Large intestine (tissue), 3 donors: ENCODE measurements around the gene MRPL48. TPM values are rescaled to one million over a fixed set of nuclear protein-coding genes. Genes with fewer than 3 reads are reported as not detected.

Source experiments
- DNase-seq, 2 donors: peaks; one replicate each; pipeline versions ENCODE4 v3.0.0 to v3.0.0-alpha.2; 2013
- H3K27ac ChIP-seq: one replicate; pipeline ENCODE4 v1.5.1; 2013; ENCODE audit warnings: low read length
- H3K27me3 ChIP-seq: 2 replicates; pipeline ENCODE4 v1.6.1; 2013; ENCODE audit warnings: low read length; ENCODE audit not compliant: control insufficient read depth, insufficient read depth
- H3K36me3 ChIP-seq: 2 replicates; pipeline ENCODE4 v1.6.1; 2013; ENCODE audit warnings: low read length; ENCODE audit not compliant: control insufficient read depth, insufficient read depth
- H3K4me1 ChIP-seq: one replicate; pipeline ENCODE4 v1.6.1; 2013; ENCODE audit warnings: low read length; ENCODE audit not compliant: control insufficient read depth, insufficient read depth
- H3K4me3 ChIP-seq: one replicate; pipeline ENCODE4 v1.5.1; 2013; ENCODE audit warnings: low read length
- H3K9me3 ChIP-seq: one replicate; pipeline ENCODE4 v1.6.1; 2013; ENCODE audit warnings: mild to moderate bottlenecking, low read depth, low read length, moderate library complexity; ENCODE audit not compliant: control insufficient read depth
- whole genome bisulfite sequencing: methylation state at CpG from one replicate; pipeline ENCODE4 v1.1.5; 2013; ENCODE audit warnings: low lambda C conversion rate; ENCODE audit not compliant: insufficient coverage; 5-methylcytosine and 5-hydroxymethylcytosine counted together
- polyA plus RNA-seq: library from polyadenylated mRNA; unstranded; fragments of 120-200 nt; gene quantifications from one replicate; pipeline ENCODE4 v1.2.1, GENCODE V29; 2013

MRPL48 gene
- polyA plus RNA-seq, 1 donor, result 49.2 TPM

GRCh38 chr11:73752903-73753302, 34.8 kb upstream of the MRPL48 start:
- H3K27me3 ChIP-seq, result no peaks in the 10 kb centered on the region
- no peaks in the 10 kb centered on the region for H3K9me3 ChIP-seq
- H3K4me1 ChIP-seq, result peaks cover 36% of the 10 kb centered on the region
- no peak for DNase-seq
- WGBS, result no CpG with 5 or more reads among the region's 7 CpGs
- H3K27ac ChIP-seq, result peak overlapping the region; percentile 44
- H3K4me3 ChIP-seq, result no peak overlapping the region
- H3K36me3 ChIP-seq, result no peaks in the 10 kb centered on the region

DNA sequence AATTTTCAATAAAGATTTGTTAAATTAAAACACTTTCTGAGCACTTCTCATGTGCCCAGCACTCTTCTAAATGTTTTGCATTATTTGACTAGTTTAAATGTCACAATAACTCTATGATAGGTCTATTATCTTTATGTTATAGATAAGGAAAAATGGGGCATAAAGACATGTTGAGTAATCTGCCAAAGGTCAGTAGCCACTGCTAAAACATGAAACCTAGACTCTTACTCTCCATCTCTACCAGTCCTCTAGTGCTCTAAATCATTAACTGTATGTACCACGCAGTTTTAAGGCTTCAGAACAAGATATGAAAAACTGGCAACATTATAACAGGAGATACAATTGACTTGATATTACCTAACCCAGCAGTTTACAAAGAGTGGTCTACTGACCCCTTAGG, 33.7 kb upstream of the MRPL48 start:
- Histone ChIP-seq H3K9me3 (no peaks in the 10 kb centered on the region), H3K4me3 (no peak overlapping the region), H3K36me3 (no peaks in the 10 kb centered on the region), H3K27me3 (no peaks in the 10 kb centered on the region), H3K27ac (peak overlapping the region; percentile 80), H3K4me1 (peaks cover 36% of the 10 kb centered on the region)
- DNase-seq, result peak; percentile 51 to 82
- WGBS, result no CpG with 5 or more reads among the region's 1 CpG

DNA sequence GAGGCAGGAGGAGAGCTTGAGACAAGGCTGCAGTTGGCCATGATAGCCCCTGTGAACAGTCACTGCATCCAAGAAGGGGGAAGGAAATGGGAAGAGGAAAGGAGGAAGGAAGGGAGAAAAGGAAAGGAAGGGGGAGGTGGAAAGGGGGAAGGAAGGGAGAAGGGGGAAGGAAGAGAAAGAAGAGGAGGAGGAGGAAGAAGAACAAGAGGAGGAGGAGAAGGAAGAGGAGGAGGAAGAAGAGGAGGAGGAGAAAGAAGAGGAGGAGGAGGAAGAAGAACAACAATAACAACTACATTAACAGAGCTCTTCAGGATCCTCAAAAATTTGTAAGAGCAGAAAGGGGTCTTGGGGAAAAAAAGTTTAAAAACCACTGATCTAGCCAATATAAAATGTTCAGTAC, 32.0 kb upstream of the MRPL48 start:
- Histone ChIP-seq H3K27ac (no peak overlapping the region), H3K27me3 (no peaks in the 10 kb centered on the region), H3K9me3 (no peaks in the 10 kb centered on the region), H3K36me3 (no peaks in the 10 kb centered on the region), H3K4me3 (no peak overlapping the region), H3K4me1 (peaks cover 25% of the 10 kb centered on the region)
- no peak for DNase-seq

- Histone ChIP-seq H3K27me3 (no peaks in the 10 kb centered on the region), H3K27ac (no peak overlapping the region), H3K4me3 (no peak overlapping the region), H3K9me3 (no peaks in the 10 kb centered on the region), H3K36me3 (no peaks in the 10 kb centered on the region), H3K4me1 (peaks cover 15% of the 10 kb centered on the region)
- no peak for DNase-seq
- 100% methylated on average over 1 of the region's 5 CpGs for whole genome bisulfite sequencing
Measured at GRCh38 chr11:73757598-73757997, 30.1 kb upstream of the MRPL48 start.

- H3K9me3 ChIP-seq, result no peaks in the 10 kb centered on the region
- peaks cover 9% of the 10 kb centered on the region for H3K4me1 ChIP-seq
- no peak overlapping the region for H3K27ac ChIP-seq
- WGBS, result no CpG with 5 or more reads among the region's 1 CpG
- H3K36me3 ChIP-seq, result no peaks in the 10 kb centered on the region
- peak overlapping the region; percentile 97 for H3K4me3 ChIP-seq
- DNase-seq, result no peak
- H3K27me3 ChIP-seq, result no peaks in the 10 kb centered on the region
Measured at GRCh38 chr11:73758451-73758850, 29.2 kb upstream of the MRPL48 start.

DNA sequence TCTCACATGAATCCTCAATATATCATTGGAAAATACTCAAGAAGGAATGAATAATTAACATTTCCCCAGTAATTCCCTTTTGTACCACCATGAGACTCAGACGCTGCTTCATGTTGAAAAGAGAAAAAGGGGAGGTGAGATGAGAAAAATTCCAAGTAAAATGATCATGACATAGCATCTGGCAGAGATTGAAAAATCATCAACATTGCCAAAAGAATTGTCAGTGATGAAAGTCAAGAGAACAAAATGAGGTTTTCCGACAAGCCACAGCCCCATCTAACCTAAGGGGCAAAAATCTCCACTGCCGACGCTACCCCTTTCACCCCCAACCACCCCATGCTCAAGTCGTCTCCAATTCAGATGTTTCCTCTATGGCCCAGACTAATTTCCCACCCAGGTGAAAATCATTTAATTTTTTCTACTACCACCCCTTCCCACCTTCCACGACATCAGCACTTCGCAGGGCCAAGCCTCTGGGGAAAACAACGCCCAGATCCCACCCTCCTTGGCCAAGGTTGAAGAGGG, 28.0 kb upstream of the MRPL48 start:
- peak in 1 of 2 donors; percentile 56 for DNase-seq
- no peaks in the 10 kb centered on the region for H3K36me3 ChIP-seq
- 0% methylated on average over 1 of the region's 8 CpGs for WGBS
- H3K4me1 ChIP-seq, result peaks cover under 1% of the 10 kb centered on the region
- H3K4me3 ChIP-seq, result peak overlapping the region; percentile 97
- H3K27ac ChIP-seq, result peak overlapping the region; percentile 97
- H3K27me3 ChIP-seq, result no peaks in the 10 kb centered on the region
- no peaks in the 10 kb centered on the region for H3K9me3 ChIP-seq

GRCh38 chr11:73760135-73760678, 27.5 kb upstream of the MRPL48 start:
- Histone ChIP-seq H3K36me3 (no peaks in the 10 kb centered on the region), H3K27ac (peak overlapping the region; percentile 97), H3K9me3 (no peaks in the 10 kb centered on the region), H3K4me1 (no peaks in the 10 kb centered on the region), H3K27me3 (no peaks in the 10 kb centered on the region), H3K4me3 (peak overlapping the region; percentile 97)
- peak; percentile 42 to 64 for DNase-seq
- WGBS, result 2% methylated on average over 12 of the region's 44 CpGs

DNA sequence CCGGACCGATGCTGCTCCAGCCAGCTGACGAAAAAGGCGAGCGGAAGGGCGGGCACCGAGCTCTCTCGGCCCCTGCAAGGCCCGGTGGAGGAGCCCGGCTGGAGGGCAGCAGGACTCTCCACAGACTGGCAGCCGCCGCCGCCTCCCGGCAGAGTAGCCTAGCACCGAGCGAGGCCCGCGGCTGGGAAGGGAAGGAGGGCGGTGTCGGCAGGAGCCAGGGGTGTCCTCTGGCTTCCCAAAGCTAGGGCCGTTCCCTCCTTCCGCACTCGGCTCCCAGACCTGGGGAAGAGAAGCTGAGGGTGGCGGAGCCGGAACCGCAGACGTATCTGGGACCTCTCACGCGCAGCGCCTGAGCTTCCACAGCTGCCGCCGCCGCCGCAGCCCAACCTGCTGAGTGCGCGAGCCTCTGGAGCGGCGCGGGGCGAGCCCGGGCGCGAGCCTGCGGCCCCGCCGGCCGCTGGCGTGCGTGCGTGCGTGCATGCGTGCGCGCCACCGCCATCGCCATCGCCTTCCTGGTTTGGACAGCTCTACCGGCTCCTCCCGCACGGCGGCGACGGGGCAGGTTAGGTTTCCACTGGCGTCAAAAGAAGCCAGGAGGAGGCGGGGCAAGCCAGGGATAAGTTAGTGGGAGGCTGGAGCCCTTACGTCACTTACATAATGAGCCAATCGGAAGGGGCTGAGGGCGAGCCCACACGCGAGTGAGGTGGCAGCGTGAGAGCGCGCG, 26.8 kb upstream of the MRPL48 start, which contains the start of gene RAB6A:
Gene RAB6A, minus strand, starts transcription at position 396 of the 724 bp plus-strand sequence. CDS start 439 bp downstream, outside the sequence.
- H3K4me1 ChIP-seq, result no peaks in the 10 kb centered on the region
- H3K9me3 ChIP-seq, result no peaks in the 10 kb centered on the region
- no peaks in the 10 kb centered on the region for H3K27me3 ChIP-seq
- peak within 1 kb of the TSS; percentile 97 for H3K27ac ChIP-seq
- H3K36me3 ChIP-seq, result no peaks in the 10 kb centered on the region
- no CpG with 5 or more reads among the region's 74 CpGs for WGBS
- DNase-seq, result peak; percentile 100
- H3K4me3 ChIP-seq, result peak within 1 kb of the TSS; percentile 97

DNA sequence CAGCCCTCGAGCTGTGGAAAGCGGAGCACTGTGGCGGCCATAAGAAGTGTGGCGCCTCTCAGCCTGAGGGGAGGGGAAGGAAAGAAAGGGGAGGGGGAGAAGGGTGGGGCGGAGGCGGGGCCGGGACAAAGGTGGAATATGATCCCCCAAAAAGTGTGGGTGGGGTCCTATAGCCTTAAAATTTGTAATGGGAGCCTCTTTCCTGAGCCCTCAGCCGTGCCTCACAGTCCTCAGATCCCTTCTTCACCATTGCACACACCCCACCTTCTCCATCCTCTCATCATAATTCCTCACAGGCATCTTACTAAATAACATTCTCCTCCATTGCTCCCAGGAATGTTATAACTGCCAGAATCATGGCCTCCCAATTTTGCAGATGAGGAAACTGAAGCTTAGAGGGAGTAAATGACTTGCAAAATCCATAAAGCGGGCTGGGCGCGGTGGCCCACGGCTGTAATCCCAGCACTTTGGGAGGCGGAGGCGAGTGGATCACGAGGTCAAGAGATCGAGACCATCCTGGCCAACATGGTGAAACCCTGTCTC, 26.2 kb upstream of the MRPL48 start:
- Histone ChIP-seq H3K4me1 (no peaks in the 10 kb centered on the region), H3K9me3 (no peaks in the 10 kb centered on the region), H3K27me3 (no peaks in the 10 kb centered on the region), H3K27ac (peak overlapping the region; percentile 84), H3K36me3 (no peaks in the 10 kb centered on the region), H3K4me3 (peak overlapping the region; percentile 37)
- no CpG with 5 or more reads among the region's 16 CpGs for WGBS
- no peak for DNase-seq

DNA sequence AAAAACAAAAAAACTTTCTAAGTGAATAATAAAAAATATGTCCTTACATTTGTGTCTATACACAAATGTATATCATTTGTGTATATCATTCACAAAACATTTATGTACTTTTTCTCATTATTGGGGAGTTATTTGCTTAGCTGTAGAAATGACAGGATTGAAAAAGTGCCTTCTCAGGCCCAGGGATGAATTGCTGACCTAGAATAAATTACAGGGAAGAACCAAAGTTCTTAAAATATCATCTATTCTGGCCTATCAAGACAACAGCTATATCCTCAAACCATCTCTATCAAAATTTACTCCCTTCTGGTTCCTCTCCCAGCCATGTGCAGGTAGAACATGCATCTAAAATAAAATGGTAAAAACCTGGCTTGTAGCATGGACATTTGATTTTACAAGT, 24.9 kb upstream of the MRPL48 start:
- no peak overlapping the region for H3K4me3 ChIP-seq
- DNase-seq, result no peak
- no peaks in the 10 kb centered on the region for H3K27me3 ChIP-seq
- H3K9me3 ChIP-seq, result no peaks in the 10 kb centered on the region
- H3K4me1 ChIP-seq, result no peaks in the 10 kb centered on the region
- no peak overlapping the region for H3K27ac ChIP-seq
- H3K36me3 ChIP-seq, result no peaks in the 10 kb centered on the region
